ENCODE measurements around the gene BGLAP.

DNA sequence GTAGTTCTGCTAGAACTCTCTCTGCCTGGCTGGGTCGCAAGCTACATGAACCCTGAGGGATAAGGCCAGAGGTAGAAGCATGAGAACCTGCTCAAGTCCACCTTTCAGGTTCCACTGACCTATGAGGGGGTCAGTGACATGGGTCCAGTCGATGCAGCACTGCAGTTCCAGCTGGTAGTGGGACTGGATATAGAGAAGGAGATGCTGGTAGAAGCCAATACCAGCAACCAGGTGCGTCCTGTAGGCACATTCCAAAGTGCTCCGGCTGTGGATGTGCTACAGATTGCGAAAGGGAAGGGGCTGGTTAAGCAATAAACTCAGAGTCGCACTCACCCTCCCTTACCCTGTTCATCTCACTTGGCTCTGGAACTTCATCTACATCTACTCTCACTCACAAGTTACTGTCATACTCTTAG lies 35.0 kb downstream of the BGLAP start:
- TF ChIP-seq POLR2A (IDR thresholded peaks at IDR 0.05) = no peak
- TF ChIP-seq, protein P1, sequence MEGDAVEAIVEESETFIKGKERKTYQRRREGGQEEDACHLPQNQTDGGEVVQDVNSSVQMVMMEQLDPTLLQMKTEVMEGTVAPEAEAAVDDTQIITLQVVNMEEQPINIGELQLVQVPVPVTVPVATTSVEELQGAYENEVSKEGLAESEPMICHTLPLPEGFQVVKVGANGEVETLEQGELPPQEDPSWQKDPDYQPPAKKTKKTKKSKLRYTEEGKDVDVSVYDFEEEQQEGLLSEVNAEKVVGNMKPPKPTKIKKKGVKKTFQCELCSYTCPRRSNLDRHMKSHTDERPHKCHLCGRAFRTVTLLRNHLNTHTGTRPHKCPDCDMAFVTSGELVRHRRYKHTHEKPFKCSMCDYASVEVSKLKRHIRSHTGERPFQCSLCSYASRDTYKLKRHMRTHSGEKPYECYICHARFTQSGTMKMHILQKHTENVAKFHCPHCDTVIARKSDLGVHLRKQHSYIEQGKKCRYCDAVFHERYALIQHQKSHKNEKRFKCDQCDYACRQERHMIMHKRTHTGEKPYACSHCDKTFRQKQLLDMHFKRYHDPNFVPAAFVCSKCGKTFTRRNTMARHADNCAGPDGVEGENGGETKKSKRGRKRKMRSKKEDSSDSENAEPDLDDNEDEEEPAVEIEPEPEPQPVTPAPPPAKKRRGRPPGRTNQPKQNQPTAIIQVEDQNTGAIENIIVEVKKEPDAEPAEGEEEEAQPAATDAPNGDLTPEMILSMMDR (IDR thresholded peaks at IDR 0.05) = no peak
